ENCODE data around the gene FBXW11. TPM values are rescaled to one million over a fixed set of nuclear protein-coding genes. Genes with fewer than 3 reads are reported as not detected.

The FBXW11 gene
- total and polyA plus RNA-seq, 10 of the 15 experiments (the other 5 are each of a cell fraction or from before 2014, with no cell fraction given) = 4.3 to 61.5 (median 40.0) TPM

GRCh38 chr5:172007175-172008110 lies 1.0 kb upstream of the FBXW11 start (continued):
- TF ChIP-seq HSF1 (IDR thresholded peaks at IDR 0.05; ENCODE audit: low read depth, low read length) = no peak
- TF ChIP-seq SMC3 (IDR thresholded peaks at IDR 0.05; ENCODE audit: borderline replicate concordance, low read length) = no peak
- no peak for TF ChIP-seq RCOR1 (conservative IDR thresholded peaks at IDR 0.05; ENCODE audit: low read depth, low read length)
- TF ChIP-seq STAT1 (conservative IDR thresholded peaks at IDR 0.05) = no peak
- TF ChIP-seq HDAC6 (IDR thresholded peaks at IDR 0.05; ENCODE audit: unreplicated experiment) = no peak
- TF ChIP-seq, protein P1, sequence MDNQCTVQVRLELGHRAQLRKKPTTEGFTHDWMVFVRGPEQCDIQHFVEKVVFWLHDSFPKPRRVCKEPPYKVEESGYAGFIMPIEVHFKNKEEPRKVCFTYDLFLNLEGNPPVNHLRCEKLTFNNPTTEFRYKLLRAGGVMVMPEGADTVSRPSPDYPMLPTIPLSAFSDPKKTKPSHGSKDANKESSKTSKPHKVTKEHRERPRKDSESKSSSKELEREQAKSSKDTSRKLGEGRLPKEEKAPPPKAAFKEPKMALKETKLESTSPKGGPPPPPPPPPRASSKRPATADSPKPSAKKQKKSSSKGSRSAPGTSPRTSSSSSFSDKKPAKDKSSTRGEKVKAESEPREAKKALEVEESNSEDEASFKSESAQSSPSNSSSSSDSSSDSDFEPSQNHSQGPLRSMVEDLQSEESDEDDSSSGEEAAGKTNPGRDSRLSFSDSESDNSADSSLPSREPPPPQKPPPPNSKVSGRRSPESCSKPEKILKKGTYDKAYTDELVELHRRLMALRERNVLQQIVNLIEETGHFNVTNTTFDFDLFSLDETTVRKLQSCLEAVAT (IDR thresholded peaks at IDR 0.05) = no peak
- TF ChIP-seq SKIL (IDR thresholded peaks at IDR 0.05; ENCODE audit: low read depth, poor library complexity, severe bottlenecking) = peak; percentile 46
- TF ChIP-seq CBX5 (IDR thresholded peaks at IDR 0.05; ENCODE audit: low read depth) = no peak
- no peak for TF ChIP-seq PAX8 (IDR thresholded peaks at IDR 0.05)
- no peak for TF ChIP-seq SREBF2 (IDR thresholded peaks at IDR 0.05; ENCODE audit: low read length)
- TF ChIP-seq, protein P2, sequence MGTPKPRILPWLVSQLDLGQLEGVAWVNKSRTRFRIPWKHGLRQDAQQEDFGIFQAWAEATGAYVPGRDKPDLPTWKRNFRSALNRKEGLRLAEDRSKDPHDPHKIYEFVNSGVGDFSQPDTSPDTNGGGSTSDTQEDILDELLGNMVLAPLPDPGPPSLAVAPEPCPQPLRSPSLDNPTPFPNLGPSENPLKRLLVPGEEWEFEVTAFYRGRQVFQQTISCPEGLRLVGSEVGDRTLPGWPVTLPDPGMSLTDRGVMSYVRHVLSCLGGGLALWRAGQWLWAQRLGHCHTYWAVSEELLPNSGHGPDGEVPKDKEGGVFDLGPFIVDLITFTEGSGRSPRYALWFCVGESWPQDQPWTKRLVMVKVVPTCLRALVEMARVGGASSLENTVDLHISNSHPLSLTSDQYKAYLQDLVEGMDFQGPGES (IDR thresholded peaks at IDR 0.05) = no peak
- TF ChIP-seq, protein P3, sequence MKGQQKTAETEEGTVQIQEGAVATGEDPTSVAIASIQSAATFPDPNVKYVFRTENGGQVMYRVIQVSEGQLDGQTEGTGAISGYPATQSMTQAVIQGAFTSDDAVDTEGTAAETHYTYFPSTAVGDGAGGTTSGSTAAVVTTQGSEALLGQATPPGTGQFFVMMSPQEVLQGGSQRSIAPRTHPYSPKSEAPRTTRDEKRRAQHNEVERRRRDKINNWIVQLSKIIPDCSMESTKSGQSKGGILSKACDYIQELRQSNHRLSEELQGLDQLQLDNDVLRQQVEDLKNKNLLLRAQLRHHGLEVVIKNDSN (IDR thresholded peaks at IDR 0.05; ENCODE audit: borderline replicate concordance, extremely low read length, insufficient read depth, low read depth, low read length) = no peak
- no peak for TF ChIP-seq KDM1A (IDR thresholded peaks at IDR 0.05; ENCODE audit: borderline replicate concordance)
- peak in 1 of 2 experiments; percentile 23; a peak in 1 of 4 replicates for TF ChIP-seq IKZF2 (IDR thresholded peaks at IDR 0.05)
- TF ChIP-seq ZBED1 (IDR thresholded peaks at IDR 0.05; ENCODE audit: borderline replicate concordance) = no peak
- TF ChIP-seq ZZZ3 (IDR thresholded peaks at IDR 0.05; ENCODE audit: control insufficient read depth, insufficient read length, low read depth) = no peak
- TF ChIP-seq WRNIP1 (IDR thresholded peaks at IDR 0.05; ENCODE audit: borderline replicate concordance, low read depth, low read length) = no peak
- TF ChIP-seq, protein P4, sequence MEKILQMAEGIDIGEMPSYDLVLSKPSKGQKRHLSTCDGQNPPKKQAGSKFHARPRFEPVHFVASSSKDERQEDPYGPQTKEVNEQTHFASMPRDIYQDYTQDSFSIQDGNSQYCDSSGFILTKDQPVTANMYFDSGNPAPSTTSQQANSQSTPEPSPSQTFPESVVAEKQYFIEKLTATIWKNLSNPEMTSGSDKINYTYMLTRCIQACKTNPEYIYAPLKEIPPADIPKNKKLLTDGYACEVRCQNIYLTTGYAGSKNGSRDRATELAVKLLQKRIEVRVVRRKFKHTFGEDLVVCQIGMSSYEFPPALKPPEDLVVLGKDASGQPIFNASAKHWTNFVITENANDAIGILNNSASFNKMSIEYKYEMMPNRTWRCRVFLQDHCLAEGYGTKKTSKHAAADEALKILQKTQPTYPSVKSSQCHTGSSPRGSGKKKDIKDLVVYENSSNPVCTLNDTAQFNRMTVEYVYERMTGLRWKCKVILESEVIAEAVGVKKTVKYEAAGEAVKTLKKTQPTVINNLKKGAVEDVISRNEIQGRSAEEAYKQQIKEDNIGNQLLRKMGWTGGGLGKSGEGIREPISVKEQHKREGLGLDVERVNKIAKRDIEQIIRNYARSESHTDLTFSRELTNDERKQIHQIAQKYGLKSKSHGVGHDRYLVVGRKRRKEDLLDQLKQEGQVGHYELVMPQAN (conservative IDR thresholded peaks at IDR 0.05) = peak; percentile 52
